GM19025 (cell line): ENCODE data around the gene PPBP.
"Not testable (repeated sequence)": the region's sequence is repeated elsewhere in the genome, so short reads cannot be mapped to it uniquely, and the experiment has no call there.

Experiments used
- ATAC-seq: cut with Tn5 transposase; IDR thresholded peaks from one replicate; pipeline ENCODE4 v1.9.1; 2021; ENCODE audit warnings: mild to moderate bottlenecking, low read depth, moderate library complexity; ENCODE audit not compliant: unreplicated experiment

PPBP gene

DNA sequence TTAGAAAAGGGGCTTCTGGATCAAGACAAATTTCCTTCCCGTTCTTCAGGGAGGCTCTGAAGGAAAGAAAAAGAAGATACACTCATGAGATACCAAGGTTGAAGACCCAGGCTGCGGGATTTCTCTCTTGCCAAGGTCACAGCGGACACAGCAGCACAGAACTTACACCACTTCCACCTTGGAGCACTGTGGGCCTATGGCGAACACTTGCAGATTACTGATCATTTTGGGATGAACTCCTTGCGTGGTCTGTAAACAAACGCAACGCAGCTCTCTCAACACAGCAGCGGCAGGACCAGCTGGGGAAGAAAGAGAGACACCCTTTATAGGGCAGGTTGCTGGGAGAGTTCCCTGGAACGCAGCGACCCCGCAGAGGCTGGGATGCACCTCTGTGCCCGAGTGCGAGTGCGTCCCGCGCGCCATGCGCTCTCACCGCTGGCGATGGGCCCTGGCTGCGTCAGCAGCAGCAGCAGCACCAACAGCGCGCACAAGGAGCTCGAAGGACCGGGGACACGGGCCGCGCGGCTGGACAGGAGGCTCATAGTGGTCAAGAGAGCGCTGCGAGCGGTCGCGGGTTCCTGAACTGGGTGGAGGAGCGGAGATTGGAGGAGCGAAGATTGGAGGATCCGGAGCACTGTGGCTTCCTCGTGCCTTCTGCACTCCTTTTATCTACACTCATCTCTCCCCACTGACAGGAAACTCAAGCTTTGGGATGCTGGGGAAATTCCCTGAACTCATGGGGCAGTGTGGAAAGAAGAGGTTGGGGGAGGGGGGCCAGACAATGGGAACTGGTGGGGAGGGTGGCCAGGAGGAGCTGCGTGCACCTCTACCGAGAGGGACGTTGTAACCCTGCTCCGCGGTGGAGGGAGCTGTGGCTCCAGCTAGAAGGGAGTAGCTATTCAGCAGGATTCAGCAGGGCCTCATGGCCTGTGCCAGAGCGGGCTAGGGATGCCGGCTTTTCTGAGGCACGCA, 10.3 kb upstream of the PPBP start, which contains the start of gene CXCL5:
Gene CXCL5 (minus strand): TSS at position 638 of the 972 bp plus-strand sequence. CDS start 96 bp downstream, at position 542.
- ATAC-seq: no peak

- no peak for ATAC-seq
These were observed 4.1 kb upstream of the PPBP start for GRCh38 chr4:73992050-73992449.

DNA sequence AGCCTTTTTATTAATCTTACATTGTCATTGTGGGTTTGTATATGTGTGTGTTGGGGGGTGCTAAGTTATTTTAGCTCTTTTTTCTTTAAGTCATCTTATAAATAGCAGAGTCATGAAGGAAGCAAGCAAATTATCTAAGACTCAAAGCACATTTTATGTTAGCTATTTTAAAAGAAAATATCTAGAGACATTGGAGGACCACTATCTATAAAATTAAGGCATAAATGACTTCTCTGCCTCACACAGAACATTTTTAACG, 3.7 kb upstream of the PPBP start:
- no peak for ATAC-seq

DNA sequence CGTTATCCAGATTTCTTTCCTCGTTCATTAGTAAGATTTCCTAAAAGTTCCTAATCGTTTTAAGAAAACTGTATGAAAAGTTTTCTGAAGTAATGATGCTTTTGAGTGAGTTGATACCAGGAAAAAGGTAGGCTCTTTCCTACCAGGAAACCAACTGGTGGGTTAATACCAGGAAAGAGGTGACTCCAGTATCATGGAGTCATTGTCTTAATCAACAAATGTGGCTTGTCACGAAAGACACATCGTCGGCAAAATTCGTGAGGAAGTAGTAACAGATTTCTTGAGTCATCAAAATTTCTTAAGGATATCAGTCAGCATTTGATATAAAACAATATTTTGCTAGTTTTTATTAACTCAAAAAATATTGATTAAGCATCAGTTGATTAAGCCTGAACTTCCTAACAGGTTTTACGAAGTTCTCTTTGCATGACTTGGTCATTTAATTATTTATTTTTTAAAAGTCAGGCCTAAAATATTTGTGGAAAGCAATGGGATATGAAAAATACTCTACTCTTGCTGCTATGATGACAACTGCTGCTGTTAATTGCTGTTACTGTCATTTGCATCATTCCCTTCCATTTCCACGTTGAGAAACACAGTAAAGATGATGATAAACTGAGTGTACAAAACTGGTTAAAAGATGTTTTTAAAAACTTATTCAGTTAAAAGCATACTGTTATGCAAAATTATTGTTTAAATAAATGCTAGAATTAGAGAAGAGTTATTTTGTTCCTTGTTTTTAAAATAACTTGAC, 3.2 kb upstream of the PPBP start:
- no peak for ATAC-seq

GRCh38 chr4:73989928-73990327, 1.9 kb upstream of the PPBP start:
- no peak for ATAC-seq

DNA sequence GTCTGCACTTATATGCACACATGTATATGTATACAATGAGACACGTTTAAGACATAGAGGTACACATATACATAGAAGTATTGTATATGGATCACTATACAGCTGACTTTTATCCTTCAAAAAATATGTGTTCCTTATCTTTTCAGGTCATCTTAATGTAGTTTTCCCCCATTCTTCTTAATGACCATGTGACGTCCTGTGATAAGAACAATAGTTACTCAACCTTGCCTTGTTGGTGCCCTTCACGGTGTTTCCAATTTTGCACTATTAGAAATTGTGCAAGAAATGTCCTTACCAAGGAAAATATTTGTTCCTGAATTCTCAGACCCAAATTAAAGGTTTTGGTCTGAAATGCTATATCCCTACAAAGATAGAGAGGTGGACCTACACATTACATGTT, 1.0 kb upstream of the PPBP start:
- ATAC-seq: no peak

- ATAC-seq: no peak
These were observed 2.5 kb downstream of the PPBP start for GRCh38 chr4:73985528-73985852.

DNA sequence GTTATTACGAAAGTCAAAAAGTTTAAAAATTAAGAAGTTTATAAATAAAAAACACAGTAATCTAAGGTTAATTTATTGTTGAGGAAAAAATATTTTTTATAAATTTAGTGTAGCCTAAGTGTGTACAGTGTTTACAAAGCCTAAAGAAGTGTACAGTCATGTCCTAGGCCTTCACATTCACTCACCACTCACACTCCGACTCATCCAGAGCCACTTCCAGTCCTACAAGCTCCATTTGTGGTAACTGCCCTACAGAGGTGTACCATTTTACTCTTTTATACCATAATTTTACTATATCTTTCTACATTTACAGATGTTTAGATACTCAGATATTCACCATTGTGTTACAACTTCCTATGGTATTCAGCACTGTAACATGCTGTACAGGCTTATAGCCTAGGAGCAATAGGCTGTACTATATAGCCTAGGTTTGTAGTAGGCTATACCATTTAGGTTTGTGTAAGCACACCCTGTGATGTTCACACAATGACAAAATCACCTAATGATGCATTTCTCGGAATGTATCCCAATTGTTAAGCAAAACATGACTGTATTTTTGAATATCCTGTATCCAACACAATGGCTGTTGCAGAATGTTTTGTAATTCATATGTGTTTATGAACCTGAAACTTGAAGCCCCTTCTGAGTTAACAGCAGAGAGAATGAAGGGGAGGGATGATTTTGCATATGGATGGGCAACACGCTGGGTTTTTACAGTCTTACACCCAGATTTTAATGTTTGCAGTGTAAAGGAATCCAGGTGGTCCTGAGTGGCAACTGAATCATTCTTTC, 3.1 kb downstream of the PPBP start:
- no peak for ATAC-seq

DNA sequence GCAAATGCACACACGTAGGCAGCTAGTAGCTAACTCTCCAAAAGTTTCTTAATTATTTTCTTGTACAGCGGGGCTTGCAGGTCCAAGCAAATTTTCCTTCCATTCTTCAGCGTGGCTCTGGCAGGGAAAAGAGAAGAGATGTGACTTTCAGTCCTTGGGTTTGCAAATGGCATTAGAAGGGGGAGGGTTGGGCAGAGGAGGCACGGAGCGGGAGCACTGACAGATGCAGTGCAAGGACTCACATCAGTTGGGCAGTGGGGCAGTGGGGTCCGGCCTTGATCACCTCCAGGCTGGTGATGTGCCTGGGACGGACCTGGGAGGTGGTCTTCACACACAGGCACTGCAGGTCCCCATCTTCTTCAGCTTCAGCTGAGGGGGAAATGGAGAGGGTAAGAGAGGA, 6.8 kb downstream of the PPBP start:
- not testable (repeated sequence) for ATAC-seq

- no peak for ATAC-seq
These were observed 8.5 kb downstream of the PPBP start for GRCh38 chr4:73979407-73979957.

GRCh38 chr4:73978886-73979285, 9.1 kb downstream of the PPBP start:
- ATAC-seq: no peak

DNA sequence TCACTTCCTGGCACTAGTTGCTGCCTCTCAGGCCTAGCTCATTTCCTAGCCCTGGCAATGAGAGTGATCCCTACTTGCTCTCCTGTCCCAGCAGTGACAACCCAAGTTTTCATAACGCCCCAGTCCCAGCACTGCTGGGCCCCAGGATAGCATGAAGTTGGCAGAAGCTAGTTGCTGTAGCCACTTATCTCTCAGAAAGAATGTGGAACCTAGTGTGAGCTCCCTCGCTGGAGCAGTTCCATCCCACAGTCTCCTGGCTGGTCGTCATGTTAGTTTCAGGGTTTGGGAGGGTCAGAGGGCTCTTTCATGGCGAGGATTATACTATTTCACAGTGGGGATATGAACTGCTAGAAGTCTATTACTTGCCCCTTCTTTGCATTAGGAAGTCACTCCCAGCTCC, 11.3 kb downstream of the PPBP start:
- no peak for ATAC-seq

- no peak for ATAC-seq
These were observed 11.8 kb downstream of the PPBP start for GRCh38 chr4:73976217-73976616.

- ATAC-seq: no peak
These were observed 13.6 kb downstream of the PPBP start for GRCh38 chr4:73974352-73974751.

- ATAC-seq: no peak
These were observed 17.0 kb downstream of the PPBP start for GRCh38 chr4:73970945-73971344.

DNA sequence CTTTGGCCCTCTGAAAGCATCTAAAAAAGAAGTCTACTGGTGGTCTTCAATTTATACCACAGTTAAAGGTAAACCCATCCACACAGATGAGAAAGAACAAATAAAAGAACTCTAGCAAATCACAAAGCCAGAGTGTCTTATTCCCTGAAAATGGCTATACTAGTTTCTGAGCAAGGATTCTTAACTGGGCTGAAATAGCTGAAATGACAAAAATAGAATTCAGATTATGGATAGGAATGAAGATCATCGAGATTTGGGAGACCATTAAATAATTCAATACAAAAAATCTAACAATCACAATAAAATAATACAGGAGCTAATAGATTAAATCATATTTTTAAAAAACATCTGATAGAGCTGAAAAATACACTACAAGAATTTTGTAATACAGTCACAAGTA, 18.0 kb downstream of the PPBP start:
- no peak for ATAC-seq

- ATAC-seq: no peak
These were observed 20.1 kb downstream of the PPBP start for GRCh38 chr4:73967866-73968265.

DNA sequence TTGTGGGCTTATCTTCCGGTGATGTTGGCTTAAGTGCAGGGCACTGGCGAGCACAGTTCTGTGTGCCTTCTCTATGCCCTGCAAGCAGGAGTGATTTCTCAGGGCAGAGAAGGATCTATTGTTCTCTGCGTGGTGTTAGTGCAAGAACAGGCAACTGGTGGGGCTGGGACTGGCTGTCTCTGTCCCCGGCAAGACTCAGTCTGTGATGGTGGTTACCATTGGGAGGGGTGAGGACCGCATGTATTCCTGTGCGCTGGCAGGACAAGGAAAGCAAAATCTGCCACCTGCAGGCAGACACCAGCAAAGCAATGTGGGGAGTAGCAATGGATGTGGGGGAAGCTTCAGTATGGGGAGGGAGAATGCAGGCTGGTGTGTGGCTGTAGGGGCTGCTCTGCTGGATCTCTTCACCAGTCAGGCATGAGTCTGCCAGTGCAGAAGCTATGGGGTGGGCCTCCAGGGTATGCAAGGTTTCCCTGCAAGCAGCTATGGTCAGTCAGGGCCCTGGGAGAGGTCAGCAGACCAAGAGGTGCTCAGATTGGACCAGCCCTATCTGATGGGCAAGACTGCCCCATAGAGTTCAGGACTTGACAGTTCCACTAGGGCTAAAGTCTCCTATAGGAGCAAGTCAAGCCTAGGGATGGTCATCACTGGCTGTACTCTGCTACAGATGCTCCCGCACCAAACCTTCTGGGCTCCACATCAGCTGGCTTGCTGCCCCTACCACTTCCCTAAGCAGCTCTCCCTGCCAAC, 23.0 kb downstream of the PPBP start:
- ATAC-seq: no peak

- ATAC-seq: no peak
These were observed 25.3 kb downstream of the PPBP start for GRCh38 chr4:73962724-73963123.

DNA sequence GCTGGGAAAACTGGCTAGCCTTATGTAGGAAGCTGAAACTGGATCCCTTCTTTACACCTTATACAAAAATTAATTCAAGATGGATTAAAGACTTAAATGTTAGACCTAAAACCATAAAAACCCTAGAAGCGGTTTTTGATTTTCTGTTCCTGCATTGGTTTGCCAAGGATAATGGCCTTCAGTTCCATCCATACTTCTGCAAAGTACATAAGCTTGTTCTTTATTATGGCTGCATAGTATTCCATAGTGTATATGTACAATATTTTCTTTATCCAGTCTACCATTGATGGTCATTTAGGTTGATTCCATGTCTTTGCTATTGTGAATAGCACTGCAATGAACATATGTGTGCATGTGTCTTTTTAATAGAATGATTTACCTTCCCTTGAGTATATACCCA, 28.9 kb downstream of the PPBP start:
- ATAC-seq: not testable (repeated sequence)
